ENCODE measurements around the gene FLOT2.
"Not testable (repeated sequence)": the region's sequence is repeated elsewhere in the genome, so short reads cannot be mapped to it uniquely, and the experiment has no call there.

The FLOT2 gene

GRCh38 chr17:28878158-28878910 lies 19.2 kb downstream of the FLOT2 start:
- no peak for DNase-seq (ENCODE audit: low read depth, low spot score)
- no peaks in the 10 kb centered on the region; the same call in 1 of the 2 replicates for H3K36me3 ChIP-seq (ENCODE audit: insufficient read depth, low read length)
- H3K4me3 ChIP-seq, result no peak overlapping the region
- TF ChIP-seq FOXP2 (optimal IDR thresholded peaks at IDR 0.05; ENCODE audit: control extremely low read depth, extremely low read length, insufficient read depth), result no peak
- TF ChIP-seq POLR2AphosphoS5 (IDR thresholded peaks at IDR 0.05; ENCODE audit: borderline replicate concordance, low read depth, low read length), result no peak
- TF ChIP-seq EZH2 (IDR thresholded peaks at IDR 0.05), result no peak
- H3K27ac ChIP-seq, result no peak overlapping the region
- H3K9ac ChIP-seq (ENCODE audit: insufficient read length), result no peak overlapping the region
- H3K9me3 ChIP-seq (ENCODE audit: low read depth, low read length), result no peaks in the 10 kb centered on the region

GRCh38 chr17:28877150-28877711 lies 20.3 kb downstream of the FLOT2 start:
- H3K36me3 ChIP-seq (ENCODE audit: insufficient read depth, low read length); DNase-seq (ENCODE audit: low read depth, low spot score); H3K4me3 ChIP-seq; H3K9me3 ChIP-seq (ENCODE audit: low read depth, low read length); H3K27ac ChIP-seq; H3K9ac ChIP-seq (ENCODE audit: insufficient read length): not testable (repeated sequence)

- Histone ChIP-seq H3K36me3 (ENCODE audit: insufficient read depth, low read length) (no peaks in the 10 kb centered on the region; the same call in 1 of the 2 replicates), H3K27ac (no peak overlapping the region), H3K4me3 (no peak overlapping the region), H3K9me3 (ENCODE audit: low read depth, low read length) (no peaks in the 10 kb centered on the region), H3K9ac (ENCODE audit: insufficient read length) (no peak overlapping the region)
- DNase-seq (ENCODE audit: low read depth, low spot score), result no peak
- TF ChIP-seq EZH2 (IDR thresholded peaks at IDR 0.05) (no peak), POLR2AphosphoS5 (IDR thresholded peaks at IDR 0.05; ENCODE audit: borderline replicate concordance, low read depth, low read length) (no peak), FOXP2 (optimal IDR thresholded peaks at IDR 0.05; ENCODE audit: control extremely low read depth, extremely low read length, insufficient read depth) (no peak)
Measured at GRCh38 chr17:28875848-28876550, 21.5 kb downstream of the FLOT2 start.

- Histone ChIP-seq H3K36me3 (ENCODE audit: insufficient read depth, low read length) (no peaks in the 10 kb centered on the region; the same call in 1 of the 2 replicates), H3K9ac (ENCODE audit: insufficient read length) (no peak overlapping the region), H3K27ac (no peak overlapping the region), H3K4me3 (no peak overlapping the region), H3K9me3 (ENCODE audit: low read depth, low read length) (no peaks in the 10 kb centered on the region)
- DNase-seq (ENCODE audit: low read depth, low spot score), result no peak
- no peak for TF ChIP-seq POLR2AphosphoS5 (IDR thresholded peaks at IDR 0.05; ENCODE audit: borderline replicate concordance, low read depth, low read length)
- no peak for TF ChIP-seq EZH2 (IDR thresholded peaks at IDR 0.05)
- no peak for TF ChIP-seq FOXP2 (optimal IDR thresholded peaks at IDR 0.05; ENCODE audit: control extremely low read depth, extremely low read length, insufficient read depth)
Measured at GRCh38 chr17:28874750-28875149, 22.8 kb downstream of the FLOT2 start.

GRCh38 chr17:28873839-28874238 lies 23.7 kb downstream of the FLOT2 start:
- Histone ChIP-seq H3K9me3 (ENCODE audit: low read depth, low read length) (no peaks in the 10 kb centered on the region), H3K27ac (no peak overlapping the region), H3K9ac (ENCODE audit: insufficient read length) (no peak overlapping the region)

GRCh38 chr17:28871056-28871579 lies 26.4 kb downstream of the FLOT2 start:
- no peaks in the 10 kb centered on the region for H3K36me3 ChIP-seq (ENCODE audit: insufficient read depth, low read length)
- no peak overlapping the region for H3K4me3 ChIP-seq
- no peaks in the 10 kb centered on the region for H3K9me3 ChIP-seq (ENCODE audit: low read depth, low read length)
- no peak for DNase-seq (ENCODE audit: low read depth, low spot score)
- no peak overlapping the region for H3K27ac ChIP-seq
- TF ChIP-seq FOXP2 (optimal IDR thresholded peaks at IDR 0.05; ENCODE audit: control extremely low read depth, extremely low read length, insufficient read depth), result no peak
- TF ChIP-seq POLR2AphosphoS5 (IDR thresholded peaks at IDR 0.05; ENCODE audit: borderline replicate concordance, low read depth, low read length), result no peak
- TF ChIP-seq EZH2 (IDR thresholded peaks at IDR 0.05), result no peak
- no peak overlapping the region for H3K9ac ChIP-seq (ENCODE audit: insufficient read length)

More at GRCh38 chr17:28873839-28874238, 23.7 kb downstream of the FLOT2 start:
- Histone ChIP-seq H3K36me3 (ENCODE audit: insufficient read depth, low read length) (no peaks in the 10 kb centered on the region), H3K4me3 (no peak overlapping the region)
- no peak for DNase-seq (ENCODE audit: low read depth, low spot score)
- no peak for TF ChIP-seq EZH2 (IDR thresholded peaks at IDR 0.05)

GRCh38 chr17:28867276-28867675 lies 30.3 kb downstream of the FLOT2 start:
- Histone ChIP-seq H3K36me3 (ENCODE audit: insufficient read depth, low read length) (no peaks in the 10 kb centered on the region), H3K9ac (ENCODE audit: insufficient read length) (no peak overlapping the region), H3K27ac (no peak overlapping the region), H3K4me3 (no peak overlapping the region), H3K9me3 (ENCODE audit: low read depth, low read length) (no peaks in the 10 kb centered on the region)
- DNase-seq (ENCODE audit: low read depth, low spot score), result no peak
- TF ChIP-seq POLR2AphosphoS5 (IDR thresholded peaks at IDR 0.05; ENCODE audit: borderline replicate concordance, low read depth, low read length), result no peak
- no peak for TF ChIP-seq FOXP2 (optimal IDR thresholded peaks at IDR 0.05; ENCODE audit: control extremely low read depth, extremely low read length, insufficient read depth)
- TF ChIP-seq EZH2 (IDR thresholded peaks at IDR 0.05), result no peak

GRCh38 chr17:28865946-28866752 lies 31.4 kb downstream of the FLOT2 start:
- Histone ChIP-seq H3K9me3 (ENCODE audit: low read depth, low read length) (no peaks in the 10 kb centered on the region), H3K4me3 (no peak overlapping the region), H3K9ac (ENCODE audit: insufficient read length) (no peak overlapping the region), H3K36me3 (ENCODE audit: insufficient read depth, low read length) (no peaks in the 10 kb centered on the region), H3K27ac (no peak overlapping the region)
- TF ChIP-seq POLR2AphosphoS5 (IDR thresholded peaks at IDR 0.05; ENCODE audit: borderline replicate concordance, low read depth, low read length) (no peak), FOXP2 (optimal IDR thresholded peaks at IDR 0.05; ENCODE audit: control extremely low read depth, extremely low read length, insufficient read depth) (no peak), EZH2 (IDR thresholded peaks at IDR 0.05) (no peak)
- no peak for DNase-seq (ENCODE audit: low read depth, low spot score)
